Measurements from ENCODE around the gene M6PR. TPM values are rescaled to one million over a fixed set of nuclear protein-coding genes. Genes with fewer than 3 reads are reported as not detected.

Gene M6PR
- total RNA-seq, 1 donor, result 143 TPM

GRCh38 chr12:8897081-8897480 lies 52.4 kb downstream of the M6PR start:
- no peak for TF ChIP-seq CTCF (IDR thresholded peaks at IDR 0.05; ENCODE audit: extremely low read depth, low read depth, low read length)
- H3K4me3 ChIP-seq (ENCODE audit: insufficient read depth, low read length), result no peak overlapping the region
- no peaks in the 10 kb centered on the region for H3K27me3 ChIP-seq (ENCODE audit: insufficient read depth, low read length)
- H3K4me2 ChIP-seq (ENCODE audit: insufficient read depth, low read length), result no peak overlapping the region
- H3K27ac ChIP-seq (ENCODE audit: low read depth, low read length), result no peak overlapping the region
- no peaks in the 10 kb centered on the region for H3K36me3 ChIP-seq (ENCODE audit: insufficient read depth, low read length)
- H4K20me1 ChIP-seq (ENCODE audit: insufficient read depth, low read length), result no peaks in the 10 kb centered on the region
- H3K9me3 ChIP-seq (ENCODE audit: low read depth, low read length), result no peaks in the 10 kb centered on the region
- no peaks in the 10 kb centered on the region for H3K4me1 ChIP-seq (ENCODE audit: insufficient read depth, low read length)
- no peak for DNase-seq (ENCODE audit: insufficient read length, low spot score, missing footprints)
- H2AFZ ChIP-seq (ENCODE audit: low read length), result no peak overlapping the region
- no peaks in the 10 kb centered on the region for H3K79me2 ChIP-seq (ENCODE audit: insufficient read depth, low read length)

GRCh38 chr12:8894986-8895385 lies 54.5 kb downstream of the M6PR start:
- no peaks in the 10 kb centered on the region for H3K9me3 ChIP-seq (ENCODE audit: low read depth, low read length)
- H3K27ac ChIP-seq (ENCODE audit: low read depth, low read length), result no peak overlapping the region
- no peaks in the 10 kb centered on the region for H3K4me1 ChIP-seq (ENCODE audit: insufficient read depth, low read length)
- H3K27me3 ChIP-seq (ENCODE audit: insufficient read depth, low read length), result no peaks in the 10 kb centered on the region
- no peak overlapping the region for H3K4me3 ChIP-seq (ENCODE audit: insufficient read depth, low read length)
- no peaks in the 10 kb centered on the region for H3K36me3 ChIP-seq (ENCODE audit: insufficient read depth, low read length)
- H2AFZ ChIP-seq (ENCODE audit: low read length), result no peak overlapping the region
- no peaks in the 10 kb centered on the region for H3K79me2 ChIP-seq (ENCODE audit: insufficient read depth, low read length)
- no peaks in the 10 kb centered on the region for H4K20me1 ChIP-seq (ENCODE audit: insufficient read depth, low read length)
- no peak for TF ChIP-seq CTCF (IDR thresholded peaks at IDR 0.05; ENCODE audit: extremely low read depth, low read depth, low read length)
- no peak for DNase-seq (ENCODE audit: insufficient read length, low spot score, missing footprints)
- H3K4me2 ChIP-seq (ENCODE audit: insufficient read depth, low read length), result no peak overlapping the region

- no peak overlapping the region for H3K4me2 ChIP-seq (ENCODE audit: insufficient read depth, low read length)
- no peaks in the 10 kb centered on the region for H4K20me1 ChIP-seq (ENCODE audit: insufficient read depth, low read length)
These were observed 55.1 kb downstream of the M6PR start for GRCh38 chr12:8894378-8894777.

GRCh38 chr12:8891976-8892375 lies 57.5 kb downstream of the M6PR start:
- H3K79me2 ChIP-seq (ENCODE audit: insufficient read depth, low read length), result no peaks in the 10 kb centered on the region
- H4K20me1 ChIP-seq (ENCODE audit: insufficient read depth, low read length), result no peaks in the 10 kb centered on the region
- H3K36me3 ChIP-seq (ENCODE audit: insufficient read depth, low read length), result no peaks in the 10 kb centered on the region
- no peak for DNase-seq (ENCODE audit: insufficient read length, low spot score, missing footprints)
- H3K4me3 ChIP-seq (ENCODE audit: insufficient read depth, low read length), result no peak overlapping the region
- no peak overlapping the region for H2AFZ ChIP-seq (ENCODE audit: low read length)
- no peak for TF ChIP-seq CTCF (IDR thresholded peaks at IDR 0.05; ENCODE audit: extremely low read depth, low read depth, low read length)
- no peaks in the 10 kb centered on the region for H3K9me3 ChIP-seq (ENCODE audit: low read depth, low read length)
- H3K27me3 ChIP-seq (ENCODE audit: insufficient read depth, low read length), result no peaks in the 10 kb centered on the region
- no peak overlapping the region for H3K4me2 ChIP-seq (ENCODE audit: insufficient read depth, low read length)
- no peak overlapping the region for H3K27ac ChIP-seq (ENCODE audit: low read depth, low read length)
- no peaks in the 10 kb centered on the region for H3K4me1 ChIP-seq (ENCODE audit: insufficient read depth, low read length)

More at GRCh38 chr12:8894378-8894777, 55.1 kb downstream of the M6PR start:
- TF ChIP-seq CTCF (IDR thresholded peaks at IDR 0.05; ENCODE audit: extremely low read depth, low read depth, low read length), result no peak
- no peaks in the 10 kb centered on the region for H3K9me3 ChIP-seq (ENCODE audit: low read depth, low read length)
- no peak overlapping the region for H3K4me3 ChIP-seq (ENCODE audit: insufficient read depth, low read length)
- DNase-seq (ENCODE audit: insufficient read length, low spot score, missing footprints), result no peak
- no peaks in the 10 kb centered on the region for H3K36me3 ChIP-seq (ENCODE audit: insufficient read depth, low read length)
- H3K27ac ChIP-seq (ENCODE audit: low read depth, low read length), result no peak overlapping the region
- no peak overlapping the region for H2AFZ ChIP-seq (ENCODE audit: low read length)
- no peaks in the 10 kb centered on the region for H3K27me3 ChIP-seq (ENCODE audit: insufficient read depth, low read length)
- H3K4me1 ChIP-seq (ENCODE audit: insufficient read depth, low read length), result no peaks in the 10 kb centered on the region
- no peaks in the 10 kb centered on the region for H3K79me2 ChIP-seq (ENCODE audit: insufficient read depth, low read length)

Other genes starting within 250 kb of the M6PR start
- gene A2ML1, start 127.0 kb downstream of the M6PR start, total RNA-seq, result under 0.01 TPM in 1 of 2 replicates, not detected in the other
- 22.4 and 27.1 TPM in 2 replicates for gene PHC1, start 35.1 kb downstream of the M6PR start, total RNA-seq
- under 0.01 and 0.29 TPM in 2 replicates for gene KLRG1, start 39.9 kb upstream of the M6PR start, total RNA-seq
- 2.2 and 2.9 TPM in 2 replicates for gene A2M, start 166.3 kb upstream of the M6PR start, total RNA-seq

Measured in osteoblast (primary cell).